Mononuclear cell (primary cell): ENCODE data around the gene NUDT7. TPM values are rescaled to one million over a fixed set of nuclear protein-coding genes. Genes with fewer than 3 reads are reported as not detected.

Source experiments
- H3K27me3 ChIP-seq: 2 replicates; pipeline ENCODE4 v1.6.0; 2011; ENCODE audit warnings: low read length, control low read depth; ENCODE audit not compliant: insufficient read depth
- H3K4me1 ChIP-seq: 2 replicates; pipeline ENCODE4 v1.5.1; 2011; ENCODE audit warnings: mild to moderate bottlenecking, low read length, control low read depth; ENCODE audit not compliant: insufficient read depth
- H3K4me3 ChIP-seq: 2 replicates; pipeline ENCODE4 v1.5.1; 2011; ENCODE audit warnings: mild to moderate bottlenecking, low read length, moderate library complexity
- H3K9me3 ChIP-seq: 2 replicates; pipeline ENCODE4 v1.5.1; 2011; ENCODE audit warnings: low read depth, mild to moderate bottlenecking, control low read depth, low read length
- total RNA-seq: library from RNA; depleted of rRNA; stranded (reverse); fragments of >200 nt; gene quantifications from one replicate; pipeline ENCODE4 v1.2.3, GENCODE V29; 2012

Gene NUDT7
- 1.5 TPM for total RNA-seq

GRCh38 chr16:77722309-77723107, at the start of gene NUDT7:
TSS of gene NUDT7 (plus strand) at chr16:77722514. CDS start at chr16:77722583, 69 bp downstream.
- no peaks in the 10 kb centered on the region for H3K9me3 ChIP-seq
- H3K4me3 ChIP-seq = peak within 1 kb of the TSS; percentile 83
- no peaks in the 10 kb centered on the region for H3K27me3 ChIP-seq

GRCh38 chr16:77674888-77675287, 47.4 kb upstream of the NUDT7 start:
- peaks cover 7% of the 10 kb centered on the region for H3K4me1 ChIP-seq
- H3K27me3 ChIP-seq = no peaks in the 10 kb centered on the region
- H3K9me3 ChIP-seq = no peaks in the 10 kb centered on the region

More at GRCh38 chr16:77722309-77723107, at the start of gene NUDT7:
- H3K4me1 ChIP-seq = peaks cover 23% of the 10 kb centered on the region

GRCh38 chr16:77675464-77676324, 46.6 kb upstream of the NUDT7 start:
- H3K4me1 ChIP-seq = peaks cover 9% of the 10 kb centered on the region
- H3K9me3 ChIP-seq = no peaks in the 10 kb centered on the region
- H3K4me3 ChIP-seq = no peak overlapping the region
- no peaks in the 10 kb centered on the region for H3K27me3 ChIP-seq

More at GRCh38 chr16:77674888-77675287, 47.4 kb upstream of the NUDT7 start:
- H3K4me3 ChIP-seq = no peak overlapping the region

- H3K4me1 ChIP-seq = peaks cover 9% of the 10 kb centered on the region
- no peak overlapping the region for H3K4me3 ChIP-seq
- no peaks in the 10 kb centered on the region for H3K9me3 ChIP-seq
- no peaks in the 10 kb centered on the region for H3K27me3 ChIP-seq
Measured at GRCh38 chr16:77677129-77677528, 45.2 kb upstream of the NUDT7 start.

DNA sequence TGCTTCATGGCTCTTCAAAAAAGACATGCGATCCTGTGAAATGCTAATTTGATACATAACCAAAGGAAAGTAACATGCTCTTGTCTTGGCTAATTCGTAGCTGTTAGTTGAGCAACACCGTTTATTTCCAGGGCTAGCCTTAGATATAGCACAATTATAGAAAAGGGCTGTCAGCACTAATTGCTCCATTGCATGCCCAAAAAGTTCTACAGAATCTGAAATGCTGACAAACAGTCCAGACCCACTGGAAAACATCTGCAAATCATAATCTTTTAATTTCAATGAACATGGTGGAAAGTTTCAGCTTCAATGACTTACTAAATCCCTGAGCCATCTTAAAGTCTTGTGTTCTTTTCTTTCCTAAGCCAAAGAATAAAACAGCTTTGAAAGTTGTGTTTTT, 42.9 kb upstream of the NUDT7 start:
- Histone ChIP-seq H3K27me3 (no peaks in the 10 kb centered on the region), H3K9me3 (no peaks in the 10 kb centered on the region), H3K4me3 (no peak overlapping the region), H3K4me1 (peaks cover 9% of the 10 kb centered on the region)

GRCh38 chr16:77679901-77680300, 42.4 kb upstream of the NUDT7 start:
- peaks cover 9% of the 10 kb centered on the region for H3K4me1 ChIP-seq
- no peaks in the 10 kb centered on the region for H3K27me3 ChIP-seq
- H3K9me3 ChIP-seq = no peaks in the 10 kb centered on the region
- H3K4me3 ChIP-seq = no peak overlapping the region

DNA sequence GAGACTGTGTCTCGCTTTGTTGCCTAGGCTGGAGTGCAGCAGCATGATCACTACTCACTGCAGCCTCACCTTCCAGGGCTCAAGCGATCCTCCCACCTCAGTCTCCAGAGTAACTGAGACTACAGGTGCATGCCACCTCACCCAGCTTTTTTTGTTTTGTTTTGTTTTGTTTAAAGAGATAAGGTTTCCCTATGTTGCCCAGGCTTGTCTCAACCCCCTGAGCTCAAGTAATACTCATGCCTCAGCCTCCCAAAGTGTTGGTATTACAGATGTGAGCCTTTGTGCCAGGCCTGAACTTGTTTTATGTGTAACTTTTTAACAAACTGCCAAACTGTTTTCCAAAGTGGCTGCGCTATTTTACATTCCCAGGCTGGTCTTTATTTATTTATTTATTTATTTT, 41.8 kb upstream of the NUDT7 start:
- H3K27me3 ChIP-seq = no peaks in the 10 kb centered on the region
- no peak overlapping the region for H3K4me3 ChIP-seq
- H3K9me3 ChIP-seq = no peaks in the 10 kb centered on the region
- peaks cover 9% of the 10 kb centered on the region for H3K4me1 ChIP-seq

- Histone ChIP-seq H3K4me3 (no peak overlapping the region), H3K9me3 (no peaks in the 10 kb centered on the region), H3K27me3 (no peaks in the 10 kb centered on the region)
Measured at GRCh38 chr16:77682586-77682985, 39.7 kb upstream of the NUDT7 start.

GRCh38 chr16:77683397-77684180, 38.7 kb upstream of the NUDT7 start:
- Histone ChIP-seq H3K4me1 (peaks cover 9% of the 10 kb centered on the region), H3K9me3 (no peaks in the 10 kb centered on the region), H3K27me3 (no peaks in the 10 kb centered on the region), H3K4me3 (no peak overlapping the region)

More at GRCh38 chr16:77682586-77682985, 39.7 kb upstream of the NUDT7 start:
- H3K4me1 ChIP-seq = peaks cover 9% of the 10 kb centered on the region

DNA sequence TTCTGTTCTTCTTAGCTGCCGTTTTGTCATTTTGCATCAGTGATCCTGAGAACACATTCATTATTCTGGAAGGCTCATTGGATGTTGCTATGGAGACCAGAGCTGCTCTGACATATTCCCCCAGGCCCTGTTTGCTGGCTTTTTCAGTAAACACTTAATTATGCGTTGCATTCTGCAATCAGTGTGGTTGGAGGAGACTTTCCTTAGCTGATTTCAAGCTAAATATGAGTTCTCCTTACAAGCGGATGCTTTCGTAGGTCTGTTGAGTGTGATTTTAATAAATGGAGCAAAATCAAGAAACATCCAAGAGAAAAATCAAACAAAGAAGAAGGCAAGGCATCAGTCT, 38.2 kb upstream of the NUDT7 start:
- H3K9me3 ChIP-seq = no peaks in the 10 kb centered on the region
- no peaks in the 10 kb centered on the region for H3K27me3 ChIP-seq

DNA sequence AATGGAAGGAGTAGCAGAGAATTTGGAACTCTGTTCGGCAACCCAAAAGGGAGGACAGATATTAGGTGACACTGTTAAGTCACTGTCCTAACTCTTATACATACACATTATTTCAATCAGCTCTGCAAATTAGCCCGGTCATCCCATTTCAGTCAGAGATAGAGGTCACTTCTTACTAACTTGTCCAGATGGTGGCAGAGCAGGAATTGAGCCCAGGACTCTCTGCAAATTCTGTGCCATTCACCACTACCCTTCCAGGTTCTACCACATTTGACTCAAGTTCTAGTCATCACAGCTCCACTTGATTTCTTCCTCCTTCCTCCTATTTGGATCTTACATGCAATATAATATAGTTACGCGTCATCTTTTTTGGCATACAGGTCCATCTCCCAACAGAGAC, 35.9 kb upstream of the NUDT7 start:
- H3K9me3 ChIP-seq = no peaks in the 10 kb centered on the region
- H3K4me1 ChIP-seq = no peaks in the 10 kb centered on the region
- H3K4me3 ChIP-seq = no peak overlapping the region
- H3K27me3 ChIP-seq = no peaks in the 10 kb centered on the region

More for the DNA sequence above, 38.2 kb upstream of the NUDT7 start:
- H3K4me3 ChIP-seq = no peak overlapping the region
- peaks cover 7% of the 10 kb centered on the region for H3K4me1 ChIP-seq

DNA sequence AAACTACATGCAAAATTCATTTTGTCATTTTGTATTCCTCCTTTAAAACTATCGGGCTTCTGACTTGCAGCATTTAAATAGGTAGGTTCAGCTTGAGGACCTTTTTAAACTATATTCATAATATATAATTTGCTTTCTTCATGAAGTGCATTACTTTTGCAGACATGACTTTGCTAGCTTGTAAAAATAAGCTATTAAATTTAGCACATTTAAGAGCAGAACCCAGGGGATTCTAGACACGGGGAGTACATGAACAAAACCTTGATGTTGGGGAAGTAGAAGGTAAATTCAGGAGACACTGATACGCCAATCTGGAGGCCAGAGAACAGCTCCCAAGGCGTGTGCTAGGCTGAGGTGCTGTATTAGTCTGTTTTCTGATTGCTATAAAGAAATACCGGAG, 32.3 kb upstream of the NUDT7 start:
- H3K4me1 ChIP-seq = no peaks in the 10 kb centered on the region
- H3K9me3 ChIP-seq = no peaks in the 10 kb centered on the region
- H3K27me3 ChIP-seq = no peaks in the 10 kb centered on the region
- no peak overlapping the region for H3K4me3 ChIP-seq

- no peak overlapping the region for H3K4me3 ChIP-seq
- no peaks in the 10 kb centered on the region for H3K27me3 ChIP-seq
- no peaks in the 10 kb centered on the region for H3K4me1 ChIP-seq
- H3K9me3 ChIP-seq = no peaks in the 10 kb centered on the region
Measured at GRCh38 chr16:77690416-77690815, 31.9 kb upstream of the NUDT7 start.

GRCh38 chr16:77692612-77693011, 29.7 kb upstream of the NUDT7 start:
- Histone ChIP-seq H3K9me3 (no peaks in the 10 kb centered on the region), H3K27me3 (no peaks in the 10 kb centered on the region), H3K4me1 (no peaks in the 10 kb centered on the region), H3K4me3 (no peak overlapping the region)

DNA sequence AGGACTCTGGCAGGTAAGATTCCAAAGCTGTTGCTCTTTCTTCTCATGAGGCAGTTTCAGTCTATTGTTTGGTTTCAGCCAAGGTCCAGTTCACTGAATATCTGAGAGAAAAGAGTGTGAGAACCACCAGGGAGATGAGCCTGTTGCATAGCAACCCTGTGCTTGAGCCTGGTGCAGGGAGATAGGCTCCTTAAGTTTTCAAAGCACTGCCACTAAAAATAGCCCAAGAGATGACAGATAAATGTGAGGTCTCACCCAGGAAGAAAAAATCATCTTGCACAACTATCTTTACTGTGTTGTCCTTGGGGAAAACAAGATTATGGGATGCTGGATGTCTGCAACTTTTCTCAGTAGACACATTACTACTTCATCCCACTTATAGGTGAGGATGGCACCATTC, 26.2 kb upstream of the NUDT7 start:
- no peak overlapping the region for H3K4me3 ChIP-seq
- no peaks in the 10 kb centered on the region for H3K9me3 ChIP-seq
- H3K27me3 ChIP-seq = no peaks in the 10 kb centered on the region
- H3K4me1 ChIP-seq = no peaks in the 10 kb centered on the region
